Gastroesophageal sphincter (tissue), 3 donors: ENCODE measurements around the gene COL5A1.

Experiments
- CTCF ChIP-seq, 4 experiments: fragments of 200-600 bp in 2 of 4; fragments of 450-650 bp in 2 of 4; sonication (generic) in 1 of 4; IDR thresholded peaks; one replicate each; pipeline ENCODE4 v1.5.1; 2017 to 2019; ENCODE audit warnings: antibody characterized with exemption in 4 of 4, mild to moderate bottlenecking in 2 of 4, moderate library complexity in 2 of 4
- POLR2A ChIP-seq, 2 donors: fragments of 450-650 bp; IDR thresholded peaks; one replicate each; pipeline ENCODE4 v1.6.1; 2017; ENCODE audit warnings: antibody characterized with exemption in 2 of 2, mild to moderate bottlenecking in 2 of 2, moderate library complexity in 1 of 2

DNA sequence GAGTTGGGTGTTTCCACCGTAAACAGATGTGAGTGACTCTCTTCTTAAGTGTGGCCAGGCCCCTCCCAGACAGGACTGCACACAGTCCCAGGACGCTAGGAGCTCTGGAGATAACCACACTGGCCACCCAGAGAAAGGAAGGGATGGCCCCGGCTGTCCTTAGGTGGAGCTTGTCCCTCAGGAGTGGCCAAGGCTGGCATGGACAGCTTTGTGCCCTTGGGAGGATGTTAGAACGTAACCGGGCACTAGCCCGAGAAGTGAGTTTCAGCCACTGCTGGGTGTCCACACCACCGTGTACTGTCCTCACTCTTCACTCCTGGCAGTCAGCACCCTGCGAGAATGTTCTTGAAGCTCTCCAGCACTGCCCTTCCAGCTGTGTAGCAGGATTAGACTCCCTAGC is 203.2 kb downstream of the COL5A1 start:
- TF ChIP-seq CTCF (IDR thresholded peaks at IDR 0.05) = no peak
- TF ChIP-seq POLR2A (IDR thresholded peaks at IDR 0.05) = no peak
